ENCODE data around the gene VKORC1.

Gene VKORC1

DNA sequence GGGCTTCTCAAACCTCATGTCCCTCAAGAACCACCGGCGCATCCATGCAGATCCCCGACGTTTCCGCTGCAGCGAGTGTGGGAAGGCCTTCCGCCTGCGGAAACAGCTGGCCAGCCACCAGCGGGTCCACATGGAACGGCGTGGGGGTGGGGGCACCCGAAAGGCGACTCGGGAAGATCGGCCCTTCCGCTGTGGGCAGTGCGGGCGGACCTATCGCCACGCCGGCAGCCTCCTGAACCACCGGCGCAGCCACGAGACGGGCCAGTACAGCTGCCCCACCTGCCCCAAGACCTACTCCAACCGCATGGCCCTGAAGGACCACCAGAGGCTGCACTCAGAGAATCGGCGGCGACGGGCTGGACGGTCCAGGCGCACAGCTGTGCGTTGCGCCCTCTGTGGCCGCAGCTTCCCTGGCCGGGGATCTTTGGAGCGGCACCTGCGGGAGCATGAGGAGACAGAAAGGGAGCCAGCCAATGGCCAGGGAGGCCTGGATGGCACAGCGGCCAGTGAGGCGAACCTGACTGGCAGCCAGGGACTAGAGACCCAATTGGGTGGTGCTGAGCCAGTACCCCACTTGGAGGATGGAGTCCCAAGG is 14.5 kb downstream of the VKORC1 start:
- H3K27me3 ChIP-seq (ENCODE audit: low read length): no peaks in the 10 kb centered on the region
- H3K9ac ChIP-seq (ENCODE audit: low read length): no peak overlapping the region
- H3K4me3 ChIP-seq (ENCODE audit: insufficient read depth, low read length, poor library complexity, severe bottlenecking): no peak overlapping the region
- TF ChIP-seq EZH2phosphoT487 (conservative IDR thresholded peaks at IDR 0.05; ENCODE audit: low read length): no peak
- TF ChIP-seq, protein P1, sequence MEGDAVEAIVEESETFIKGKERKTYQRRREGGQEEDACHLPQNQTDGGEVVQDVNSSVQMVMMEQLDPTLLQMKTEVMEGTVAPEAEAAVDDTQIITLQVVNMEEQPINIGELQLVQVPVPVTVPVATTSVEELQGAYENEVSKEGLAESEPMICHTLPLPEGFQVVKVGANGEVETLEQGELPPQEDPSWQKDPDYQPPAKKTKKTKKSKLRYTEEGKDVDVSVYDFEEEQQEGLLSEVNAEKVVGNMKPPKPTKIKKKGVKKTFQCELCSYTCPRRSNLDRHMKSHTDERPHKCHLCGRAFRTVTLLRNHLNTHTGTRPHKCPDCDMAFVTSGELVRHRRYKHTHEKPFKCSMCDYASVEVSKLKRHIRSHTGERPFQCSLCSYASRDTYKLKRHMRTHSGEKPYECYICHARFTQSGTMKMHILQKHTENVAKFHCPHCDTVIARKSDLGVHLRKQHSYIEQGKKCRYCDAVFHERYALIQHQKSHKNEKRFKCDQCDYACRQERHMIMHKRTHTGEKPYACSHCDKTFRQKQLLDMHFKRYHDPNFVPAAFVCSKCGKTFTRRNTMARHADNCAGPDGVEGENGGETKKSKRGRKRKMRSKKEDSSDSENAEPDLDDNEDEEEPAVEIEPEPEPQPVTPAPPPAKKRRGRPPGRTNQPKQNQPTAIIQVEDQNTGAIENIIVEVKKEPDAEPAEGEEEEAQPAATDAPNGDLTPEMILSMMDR (IDR thresholded peaks at IDR 0.05; ENCODE audit: insufficient read depth, low read length, poor library complexity, severe bottlenecking): no peak
- no peaks in the 10 kb centered on the region for H3K9me3 ChIP-seq (ENCODE audit: insufficient read depth, low read length)
- H3K79me2 ChIP-seq (ENCODE audit: insufficient read depth, low read length): peaks cover 20% of the 10 kb centered on the region
- H3K9me2 ChIP-seq (replicated peaks; ENCODE audit: insufficient read depth, low read length): no peaks in the 10 kb centered on the region
- H3K27ac ChIP-seq (ENCODE audit: low read depth, low read length): no peak overlapping the region
- H3K4me2 ChIP-seq (ENCODE audit: low read depth, low read length, poor library complexity, severe bottlenecking): no peak overlapping the region
- H3K36me3 ChIP-seq (ENCODE audit: low read length): no peaks in the 10 kb centered on the region
- no peak overlapping the region for H2AFZ ChIP-seq (ENCODE audit: low read depth, low read length, severe bottlenecking)
- no peaks in the 10 kb centered on the region for H4K20me1 ChIP-seq (ENCODE audit: low read depth, low read length)
- H3F3A ChIP-seq (ENCODE audit: insufficient read depth): no peaks in the 10 kb centered on the region

DNA sequence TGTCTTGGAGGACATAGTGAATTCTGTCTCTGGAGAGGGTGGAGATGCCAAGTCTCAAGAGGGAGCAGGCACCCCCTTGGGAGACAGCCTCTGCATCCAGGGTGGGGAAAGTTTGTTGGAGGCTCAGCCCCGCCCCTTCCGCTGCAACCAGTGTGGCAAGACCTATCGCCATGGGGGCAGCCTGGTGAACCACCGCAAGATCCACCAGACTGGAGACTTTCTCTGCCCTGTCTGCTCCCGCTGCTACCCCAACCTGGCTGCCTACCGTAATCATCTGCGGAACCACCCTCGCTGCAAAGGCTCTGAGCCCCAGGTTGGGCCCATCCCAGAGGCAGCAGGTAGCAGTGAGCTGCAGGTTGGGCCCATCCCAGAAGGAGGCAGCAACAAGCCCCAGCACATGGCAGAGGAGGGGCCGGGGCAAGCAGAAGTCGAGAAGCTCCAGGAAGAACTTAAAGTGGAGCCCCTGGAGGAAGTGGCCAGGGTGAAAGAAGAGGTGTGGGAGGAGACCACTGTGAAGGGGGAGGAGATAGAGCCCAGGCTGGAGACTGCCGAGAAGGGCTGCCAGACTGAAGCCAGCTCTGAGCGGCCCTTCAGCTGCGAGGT is 15.2 kb downstream of the VKORC1 start:
- Histone ChIP-seq H3K9me3 (ENCODE audit: insufficient read depth, low read length) (no peaks in the 10 kb centered on the region), H3K4me2 (ENCODE audit: low read depth, low read length, poor library complexity, severe bottlenecking) (no peak overlapping the region), H3K27ac (ENCODE audit: low read depth, low read length) (no peak overlapping the region), H3K9ac (ENCODE audit: low read length) (no peak overlapping the region), H3K79me2 (ENCODE audit: insufficient read depth, low read length) (peaks cover 27% of the 10 kb centered on the region), H3K27me3 (ENCODE audit: low read length) (no peaks in the 10 kb centered on the region), H3K4me3 (ENCODE audit: insufficient read depth, low read length, poor library complexity, severe bottlenecking) (no peak overlapping the region), H4K20me1 (ENCODE audit: low read depth, low read length) (no peaks in the 10 kb centered on the region), H3K36me3 (ENCODE audit: low read length) (no peaks in the 10 kb centered on the region), H3F3A (ENCODE audit: insufficient read depth) (no peaks in the 10 kb centered on the region), H3K9me2 (replicated peaks; ENCODE audit: insufficient read depth, low read length) (no peaks in the 10 kb centered on the region), H2AFZ (ENCODE audit: low read depth, low read length, severe bottlenecking) (no peak overlapping the region)
- no peak for TF ChIP-seq EZH2phosphoT487 (conservative IDR thresholded peaks at IDR 0.05; ENCODE audit: low read length)
- TF ChIP-seq, protein P1 (IDR thresholded peaks at IDR 0.05; ENCODE audit: insufficient read depth, low read length, poor library complexity, severe bottlenecking): no peak

DNA sequence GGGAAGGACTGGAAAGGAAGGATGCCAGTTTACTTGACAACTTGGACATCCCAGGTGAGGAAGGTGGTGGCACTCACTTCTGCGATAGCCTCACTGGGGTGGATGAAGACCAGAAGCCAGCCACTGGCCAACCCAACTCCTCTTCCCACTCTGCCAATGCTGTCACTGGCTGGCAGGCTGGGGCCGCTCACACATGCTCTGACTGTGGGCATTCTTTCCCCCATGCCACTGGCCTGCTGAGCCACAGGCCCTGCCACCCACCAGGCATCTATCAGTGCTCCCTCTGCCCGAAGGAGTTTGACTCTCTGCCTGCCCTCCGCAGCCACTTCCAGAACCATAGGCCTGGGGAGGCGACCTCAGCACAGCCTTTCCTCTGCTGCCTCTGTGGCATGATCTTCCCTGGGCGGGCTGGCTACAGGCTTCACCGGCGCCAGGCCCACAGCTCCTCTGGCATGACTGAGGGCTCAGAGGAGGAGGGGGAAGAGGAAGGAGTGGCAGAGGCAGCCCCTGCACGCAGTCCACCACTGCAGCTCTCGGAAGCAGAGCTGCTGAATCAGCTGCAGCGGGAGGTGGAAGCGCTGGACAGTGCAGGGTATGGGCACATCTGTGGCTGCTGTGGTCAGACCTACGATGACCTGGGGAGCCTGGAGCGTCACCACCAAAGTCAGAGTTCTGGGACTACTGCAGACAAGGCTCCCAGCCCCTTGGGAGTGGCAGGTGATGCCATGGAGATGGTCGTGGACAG is 15.8 kb downstream of the VKORC1 start:
- Histone ChIP-seq H3K36me3 (ENCODE audit: low read length) (no peaks in the 10 kb centered on the region), H3K27me3 (ENCODE audit: low read length) (no peaks in the 10 kb centered on the region), H3K9me2 (replicated peaks; ENCODE audit: insufficient read depth, low read length) (no peaks in the 10 kb centered on the region), H3K9me3 (ENCODE audit: insufficient read depth, low read length) (no peaks in the 10 kb centered on the region), H3F3A (ENCODE audit: insufficient read depth) (no peaks in the 10 kb centered on the region), H3K4me2 (ENCODE audit: low read depth, low read length, poor library complexity, severe bottlenecking) (no peak overlapping the region), H3K79me2 (ENCODE audit: insufficient read depth, low read length) (peaks cover 28% of the 10 kb centered on the region), H3K4me3 (ENCODE audit: insufficient read depth, low read length, poor library complexity, severe bottlenecking) (no peak overlapping the region), H2AFZ (ENCODE audit: low read depth, low read length, severe bottlenecking) (no peak overlapping the region), H4K20me1 (ENCODE audit: low read depth, low read length) (no peaks in the 10 kb centered on the region), H3K27ac (ENCODE audit: low read depth, low read length) (no peak overlapping the region), H3K9ac (ENCODE audit: low read length) (no peak overlapping the region)
- no peak for TF ChIP-seq EZH2phosphoT487 (conservative IDR thresholded peaks at IDR 0.05; ENCODE audit: low read length)
- TF ChIP-seq, protein P1 (IDR thresholded peaks at IDR 0.05; ENCODE audit: insufficient read depth, low read length, poor library complexity, severe bottlenecking): no peak

Data from SU-DHL-6 (cell line).